Measurements from ENCODE around the gene PPP1R10. TPM values are rescaled to one million over a fixed set of nuclear protein-coding genes. Genes with fewer than 3 reads are reported as not detected.

PPP1R10 gene
- total RNA-seq, 1 experiment from 2014 or later: 123 TPM

DNA sequence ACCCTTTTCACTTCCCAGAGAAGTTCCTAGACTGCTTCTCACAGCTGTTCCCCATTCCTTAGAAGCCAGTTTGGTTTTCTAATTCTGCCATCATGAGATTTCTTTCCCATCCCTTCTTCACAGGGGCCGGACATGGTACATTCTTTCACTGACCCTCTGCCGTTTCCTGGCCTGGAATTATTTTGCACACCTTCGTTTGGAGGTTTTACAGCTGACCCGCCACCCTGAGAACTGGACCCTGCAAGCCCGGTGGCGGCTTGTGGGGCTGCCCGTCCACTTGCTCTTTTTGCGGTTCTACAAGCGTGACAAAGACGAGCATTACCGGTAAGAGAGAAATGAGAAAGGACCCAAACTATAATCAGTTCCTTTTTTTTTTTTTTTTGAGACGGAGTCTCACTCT, 34.1 kb upstream of the PPP1R10 start:
- Histone ChIP-seq H4K20me1 (ENCODE audit: control insufficient read depth, insufficient read depth, insufficient read length) (no peaks in the 10 kb centered on the region), H2BK15ac (ENCODE audit: low read depth, low read length) (no peak overlapping the region), H3K23me2 (ENCODE audit: insufficient read length, low read depth, low read length, poor library complexity, severe bottlenecking) (peaks cover 8% of the 10 kb centered on the region), H2AK5ac (ENCODE audit: insufficient read length, low read length) (no peak overlapping the region), H4K8ac (replicated peaks; ENCODE audit: insufficient read length, low read depth, low read length) (no peak overlapping the region), H4K5ac (ENCODE audit: insufficient read length, low read depth, low read length) (no peak overlapping the region), H3K56ac (ENCODE audit: insufficient read length, low read depth, low read length) (no peak overlapping the region), H3K27ac (ENCODE audit: insufficient read length, low read depth, low read length) (no peak overlapping the region), H3K4ac (ENCODE audit: low read depth, low read length) (no peak overlapping the region), H4K91ac (ENCODE audit: insufficient read length, low read depth, low read length) (no peak overlapping the region), H2AFZ (ENCODE audit: low read length) (no peak overlapping the region), H2BK12ac (ENCODE audit: insufficient read length, low read depth, low read length) (no peak overlapping the region), H3K9ac (ENCODE audit: extremely low read depth, insufficient read length, low read length) (no peak overlapping the region), H3K14ac (ENCODE audit: insufficient read depth, low read length) (no peak overlapping the region), H2BK120ac (ENCODE audit: low read depth, low read length, poor library complexity, severe bottlenecking) (no peak overlapping the region), H3K4me1 (ENCODE audit: insufficient read depth, low read length) (no peaks in the 10 kb centered on the region), H3K23ac (ENCODE audit: insufficient read length, low read depth, low read length) (no peak overlapping the region), H2BK20ac (ENCODE audit: low read depth, low read length, poor library complexity, severe bottlenecking) (no peak overlapping the region), H3K18ac (ENCODE audit: insufficient read length, low read depth, low read length) (no peak overlapping the region), H3K79me1 (ENCODE audit: insufficient read depth, low read depth, low read length, poor library complexity, severe bottlenecking) (peaks cover 2% of the 10 kb centered on the region), H2BK5ac (ENCODE audit: insufficient read length, low read length) (no peak overlapping the region), H3T11ph (ENCODE audit: low read length) (no peak overlapping the region), H3K27me3 (ENCODE audit: insufficient read depth, low read length) (no peaks in the 10 kb centered on the region), H3K79me2 (ENCODE audit: insufficient read depth, low read length) (no peaks in the 10 kb centered on the region), H3K4me2 (ENCODE audit: insufficient read depth, insufficient read length, low read length) (no peak overlapping the region), H3K9me3 (ENCODE audit: control insufficient read depth, low read depth, low read length) (no peaks in the 10 kb centered on the region)
- TF ChIP-seq CTCF (conservative IDR thresholded peaks at IDR 0.05): no peak
- Mint-ChIP-seq H3K27ac (peak overlapping the region in 1 of 3 experiments; percentile 30; a peak in 1 of 7 replicates), H3K4me3 (no peak overlapping the region; a peak in 1 of 5 replicates), H3K27me3 (ENCODE audit: low read depth) (no peaks in the 10 kb centered on the region), H3K36me3 (ENCODE audit: insufficient read depth in 1 of 3, low read depth in 3 of 3) (peaks cover 27 to 65% (median 50%) of the 10 kb centered on the region in 3 experiments), H3K4me1 (peaks cover 8 to 12% of the 10 kb centered on the region in 2 experiments), H3K9me3 (no peaks in the 10 kb centered on the region)
- WGBS (ENCODE audit: extremely low coverage, insufficient read length, low lambda C conversion rate): no CpG with 5 or more reads among the region's 12 CpGs
- DNase-seq: no peak

Data from H9 (cell line).